Umbilical cord (tissue), 2 donors: ENCODE results near the gene ARSK. TPM values are rescaled to one million over a fixed set of nuclear protein-coding genes. Genes with fewer than 3 reads are reported as not detected.
A peak's percentile ranks its signal among the peaks of the same experiment; 100 is the strongest.

ENCODE experiments used
- DNase-seq: peaks from one replicate; pipeline ENCODE4 v3.0.0-alpha.2; 2015; ENCODE audit warnings: low spot score
- total RNA-seq: library from RNA; depleted of rRNA; stranded (reverse); fragments of >200 nt; gene quantifications from one replicate; pipeline ENCODE4 v1.2.3, GENCODE V29; 2014; ENCODE audit warnings: low replicate concordance; ENCODE audit not compliant: insufficient read depth

Gene ARSK
- total RNA-seq, 1 donor from 2014 or later, result 13.7 TPM

- DNase-seq, result peak; percentile 97
These were observed 91.9 kb downstream of the ARSK start, which contains the start of gene RFESD for GRCh38 chr5:95646569-95647431. Gene RFESD (plus strand): TSS chr5:95646777. CDS start chr5:95652272, 5,495 bp downstream.

GRCh38 chr5:95647886-95648860 is 93.3 kb downstream of the ARSK start:
- no peak for DNase-seq

GRCh38 chr5:95649274-95649673 is 94.4 kb downstream of the ARSK start:
- DNase-seq, result no peak

GRCh38 chr5:95649842-95650620 is 95.1 kb downstream of the ARSK start:
- DNase-seq, result no peak

- no peak for DNase-seq
These were observed 97.9 kb downstream of the ARSK start for GRCh38 chr5:95652849-95653248.

- DNase-seq, result no peak
These were observed 99.3 kb downstream of the ARSK start for GRCh38 chr5:95654196-95654595.

Other genes with a start within 250 kb of the ARSK start
- gene FAM81B, start 163.7 kb upstream of the ARSK start, total RNA-seq, result 1.7 TPM
- gene SKIC3, start 124 bp upstream of the ARSK start, total RNA-seq, result 148 TPM
- not detected for gene GPR150, start 65.0 kb downstream of the ARSK start, total RNA-seq
- gene RFESD, start 91.7 kb downstream of the ARSK start, total RNA-seq, result 4.3 TPM
- gene SPATA9, start 127.9 kb downstream of the ARSK start, total RNA-seq, result 3.9 TPM
- 226 TPM for gene RHOBTB3, start 176.2 kb downstream of the ARSK start, total RNA-seq